ENCODE measurements around the gene CUEDC1.
A peak's percentile ranks its signal among the peaks of the same experiment; 100 is the strongest.

Gene CUEDC1

DNA sequence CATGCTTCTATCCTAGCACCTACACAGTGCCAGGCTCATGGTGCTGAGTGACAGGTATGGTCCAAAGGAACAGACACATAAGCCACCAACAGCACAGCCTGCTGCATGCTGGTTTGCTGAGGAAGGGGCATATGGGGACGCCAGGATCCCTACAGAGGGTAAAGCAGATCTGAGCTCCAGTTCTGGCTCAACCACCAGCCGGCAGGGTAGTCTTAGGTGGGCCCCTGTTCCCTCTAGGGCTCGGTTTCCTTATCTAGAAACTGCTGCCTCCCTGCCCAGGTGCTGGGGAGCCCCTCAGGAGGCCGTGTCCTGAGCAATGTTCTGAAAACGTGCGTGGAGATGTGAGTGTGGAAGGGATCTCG is 81.2 kb downstream of the CUEDC1 start:
- DNase-seq = no peak

DNA sequence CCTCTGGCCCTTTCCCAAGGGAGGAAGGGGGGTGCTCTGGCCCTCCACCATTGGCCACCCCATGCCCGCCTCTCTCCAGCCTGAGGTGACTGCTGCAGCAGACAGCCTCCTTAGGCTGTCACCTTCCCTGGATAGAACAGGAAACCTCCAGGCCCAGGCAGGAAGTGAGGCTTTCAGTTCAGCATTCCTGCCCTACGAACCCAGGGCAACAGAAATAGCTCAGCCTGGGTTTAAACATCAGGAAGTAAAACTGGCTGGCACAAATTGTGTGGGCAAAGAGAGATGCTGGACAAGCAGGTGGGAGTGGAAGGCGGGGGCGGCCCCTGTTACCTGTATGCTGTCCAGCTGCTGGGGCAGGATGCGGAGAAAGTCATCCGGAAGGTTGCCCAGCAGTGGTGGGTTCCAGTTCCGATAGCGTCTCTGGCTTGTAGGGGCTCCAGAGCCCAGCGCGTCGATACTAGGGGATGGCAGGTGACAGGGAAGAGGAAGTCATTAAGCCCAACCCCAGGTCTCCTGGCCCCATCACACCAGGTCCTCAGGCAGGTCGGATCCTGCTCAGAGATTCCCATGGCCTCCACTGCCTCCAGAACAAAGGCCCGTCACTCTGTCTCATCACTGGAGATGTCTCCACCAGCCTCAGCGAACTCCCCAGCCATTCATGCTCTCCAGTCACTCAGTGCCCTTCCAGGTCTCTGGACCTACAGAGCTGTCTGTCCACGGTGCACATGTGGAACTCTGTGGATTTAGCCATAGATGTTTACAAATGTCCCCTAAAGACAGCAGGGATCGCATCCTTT is 81.8 kb downstream of the CUEDC1 start:
- no peak for DNase-seq

DNA sequence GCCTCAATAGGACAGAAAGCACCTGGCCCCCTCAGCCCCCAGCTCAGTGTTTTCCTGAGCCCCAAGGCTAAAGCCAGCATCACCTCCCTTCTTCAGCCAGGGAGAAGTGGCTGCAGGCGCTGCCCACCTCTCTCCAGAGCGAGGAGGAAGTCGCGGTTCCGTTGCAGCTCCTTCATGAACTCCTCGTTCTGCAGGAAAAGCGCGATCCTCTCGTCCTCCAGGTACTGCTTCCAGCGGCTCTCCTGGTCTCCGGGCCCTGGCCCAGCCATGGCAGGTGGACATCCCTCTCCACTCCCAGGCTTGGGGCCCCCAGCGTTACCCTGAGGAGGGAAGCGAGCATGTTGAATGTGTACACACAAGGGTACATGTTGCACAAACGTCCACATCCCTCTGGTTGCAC is 82.7 kb downstream of the CUEDC1 start:
- DNase-seq = no peak

DNA sequence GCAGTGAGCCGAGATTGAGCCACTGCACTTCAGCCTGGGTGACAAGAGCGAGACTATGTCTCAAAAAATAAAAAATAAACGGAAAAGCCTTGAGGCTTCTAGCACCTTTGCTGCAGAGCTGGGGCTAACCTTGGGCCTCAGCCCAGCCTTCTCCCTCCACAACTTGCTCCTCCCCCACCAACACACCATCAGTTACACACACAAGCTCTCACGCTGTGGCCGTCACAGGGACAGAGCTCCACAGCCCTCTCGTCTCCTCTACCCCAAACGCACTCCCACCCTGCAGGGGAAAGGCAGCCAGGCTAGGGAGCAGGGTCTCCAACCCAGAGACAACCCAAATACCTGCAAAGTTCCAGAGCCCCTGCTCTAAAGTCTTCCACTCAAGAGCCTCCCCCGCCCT is 83.3 kb downstream of the CUEDC1 start:
- no peak for DNase-seq

DNA sequence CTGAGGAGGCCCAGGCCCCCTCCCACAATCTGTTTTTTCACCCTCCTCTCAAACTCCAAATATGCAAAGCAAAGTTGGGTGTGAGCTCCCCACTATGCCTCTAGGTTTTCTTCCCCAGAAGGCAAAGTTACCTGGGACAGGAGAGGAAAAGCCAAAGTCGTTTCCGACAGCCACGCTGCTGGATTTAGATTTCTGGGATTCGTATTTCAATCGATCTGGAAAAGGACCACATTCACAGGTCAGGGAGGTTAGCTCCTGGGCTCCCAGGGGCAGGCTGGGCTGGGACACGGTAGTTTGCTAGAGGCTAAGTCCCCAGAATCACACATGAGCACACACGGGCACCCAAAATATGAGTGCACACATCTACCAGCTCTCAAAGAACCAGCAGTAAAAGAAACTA is 84.1 kb downstream of the CUEDC1 start:
- DNase-seq = no peak

DNA sequence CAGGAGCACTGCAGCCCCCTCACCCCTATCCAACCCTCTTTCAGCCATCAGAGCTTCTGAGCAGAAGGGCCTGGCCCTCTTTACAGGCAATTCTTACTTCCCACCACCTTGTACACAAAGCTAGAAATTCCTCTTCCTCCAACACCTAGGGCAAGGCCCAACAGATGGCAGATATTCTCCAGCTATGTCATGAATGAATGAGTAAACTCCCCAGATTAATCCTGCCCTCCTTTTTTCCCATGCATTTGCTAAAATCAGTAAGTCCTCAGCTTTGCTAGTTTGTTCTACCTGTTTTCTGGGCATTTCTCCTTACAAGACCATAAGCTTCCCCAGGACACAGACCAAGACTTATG is 85.0 kb downstream of the CUEDC1 start:
- no peak for DNase-seq

DNA sequence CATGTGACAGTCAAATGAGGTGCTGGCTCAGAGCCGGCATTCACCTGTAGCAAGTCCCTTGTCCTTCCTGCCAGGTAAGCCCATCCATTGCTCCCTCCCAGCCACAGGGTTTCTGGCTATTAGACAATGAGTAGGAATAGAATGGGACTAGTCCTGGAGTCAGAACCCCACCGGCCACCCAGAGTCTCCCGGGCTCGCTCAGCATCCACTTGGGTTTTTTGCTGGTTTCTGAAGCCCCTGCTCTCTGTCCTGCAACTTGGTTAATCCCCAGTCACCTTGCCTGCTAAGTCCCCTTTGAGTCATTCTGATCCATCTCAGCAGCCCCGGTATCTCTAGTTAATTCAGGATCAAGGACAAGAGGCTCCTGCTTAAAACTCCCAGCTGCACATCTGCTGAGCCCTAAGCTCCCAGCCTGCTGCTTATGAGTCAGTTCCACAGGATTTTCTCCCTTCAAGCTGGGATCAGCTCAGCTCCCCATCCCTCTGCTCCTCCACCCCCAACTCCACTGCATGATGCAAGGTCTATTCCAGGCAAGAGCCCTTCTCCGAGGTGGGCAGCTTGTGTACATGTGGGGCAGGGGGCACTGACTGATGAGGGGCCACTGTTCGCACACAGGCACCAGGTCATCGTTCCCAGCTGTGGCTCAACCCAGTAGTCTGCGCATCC is 85.5 kb downstream of the CUEDC1 start:
- no peak for DNase-seq

DNA sequence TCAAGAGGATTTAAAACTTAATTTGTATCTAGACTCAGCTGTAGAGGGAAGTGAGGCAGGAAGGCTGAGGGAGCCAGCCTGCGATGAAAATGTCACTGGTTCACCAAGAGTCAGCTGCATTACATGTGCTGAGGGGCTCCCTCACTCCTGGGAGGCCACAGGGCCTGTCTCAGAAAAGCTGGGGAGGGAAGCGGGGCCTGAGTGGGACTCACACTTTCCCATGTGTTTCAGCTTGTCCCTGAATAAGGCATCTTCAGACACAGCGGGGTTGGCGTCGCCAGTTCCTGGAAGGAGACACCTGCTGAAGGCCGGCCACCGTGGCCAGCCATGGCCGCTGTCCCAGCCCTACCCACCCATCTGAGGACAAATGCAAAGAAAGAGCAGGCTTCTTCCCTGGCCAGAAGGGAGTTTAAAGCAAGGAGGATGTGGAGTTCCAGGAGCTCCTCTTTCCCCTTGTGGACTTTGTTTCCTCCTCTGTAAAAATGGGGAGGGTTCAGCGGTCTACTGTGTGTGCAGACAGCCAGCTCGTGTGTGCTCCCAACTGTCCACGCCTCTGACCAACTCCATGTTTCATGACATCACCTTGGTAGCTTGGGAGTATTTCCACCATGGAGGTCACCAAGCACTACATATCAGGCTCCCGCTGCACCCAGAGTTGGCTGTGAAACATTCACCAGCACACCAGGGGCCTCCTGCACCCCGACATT is 86.1 kb downstream of the CUEDC1 start:
- DNase-seq = no peak

DNA sequence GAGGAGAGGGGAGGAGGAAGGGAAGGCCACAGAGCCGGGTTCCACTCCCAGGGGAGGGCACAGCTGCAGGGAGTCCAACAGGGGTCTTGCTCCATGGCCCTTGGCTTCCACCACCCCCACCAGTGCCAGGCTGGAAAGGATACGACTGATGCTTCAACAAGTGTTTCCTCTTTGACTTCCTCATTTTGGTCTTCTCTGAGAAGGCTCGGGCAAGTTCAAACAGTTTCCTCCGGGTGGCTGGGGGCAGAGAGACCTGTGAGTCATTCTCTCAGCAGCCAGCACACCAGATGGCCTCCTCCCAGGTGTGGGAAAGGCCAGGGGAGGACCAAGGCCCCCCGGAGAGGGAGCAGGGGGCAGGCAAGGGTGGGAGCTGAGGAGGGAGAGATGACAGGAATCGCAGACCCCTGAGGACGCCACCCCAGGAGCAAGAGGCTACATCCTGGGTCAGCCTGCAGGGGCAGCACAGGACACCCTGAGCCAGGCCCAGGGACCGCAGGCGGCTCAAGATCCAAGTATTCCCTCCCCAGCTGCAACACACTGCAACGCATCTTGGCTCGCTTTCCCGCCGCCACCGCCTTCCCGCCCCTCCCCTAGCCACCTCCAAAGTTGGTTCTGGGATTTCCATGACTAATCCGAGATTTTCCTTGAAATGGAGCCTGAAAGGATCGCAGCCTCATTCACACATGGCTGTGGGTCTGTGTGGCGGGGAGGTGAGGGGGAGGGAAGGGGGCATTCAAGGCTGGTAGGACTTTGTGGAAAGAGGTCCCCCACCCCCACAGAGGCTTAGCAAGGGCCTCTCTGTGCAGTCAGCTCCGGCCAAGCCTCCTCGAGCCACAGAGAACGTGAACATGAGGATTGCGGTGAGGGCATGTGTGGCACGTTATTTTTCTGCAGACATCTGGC is 87.0 kb downstream of the CUEDC1 start:
- DNase-seq = peak; percentile 42

DNA sequence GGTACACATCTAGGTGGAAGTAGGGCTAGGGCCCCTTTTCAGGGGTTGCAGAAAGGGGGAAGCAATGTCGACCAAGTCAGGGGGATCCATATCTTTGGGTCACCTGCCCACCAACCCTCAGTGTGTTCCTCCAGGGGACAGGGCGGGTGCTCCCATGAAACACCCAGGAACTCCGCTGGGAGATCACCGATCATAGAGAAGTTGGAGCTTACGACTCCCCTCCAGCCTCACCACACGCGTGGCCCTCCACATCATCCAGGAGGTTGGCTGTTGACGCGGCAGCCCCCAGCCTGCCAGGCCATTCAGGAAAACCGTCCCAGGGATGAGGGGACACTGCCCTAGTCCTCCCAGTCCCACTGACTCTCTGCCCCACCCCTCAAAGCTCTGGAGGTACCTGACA is 88.1 kb downstream of the CUEDC1 start:
- DNase-seq = no peak

DNA sequence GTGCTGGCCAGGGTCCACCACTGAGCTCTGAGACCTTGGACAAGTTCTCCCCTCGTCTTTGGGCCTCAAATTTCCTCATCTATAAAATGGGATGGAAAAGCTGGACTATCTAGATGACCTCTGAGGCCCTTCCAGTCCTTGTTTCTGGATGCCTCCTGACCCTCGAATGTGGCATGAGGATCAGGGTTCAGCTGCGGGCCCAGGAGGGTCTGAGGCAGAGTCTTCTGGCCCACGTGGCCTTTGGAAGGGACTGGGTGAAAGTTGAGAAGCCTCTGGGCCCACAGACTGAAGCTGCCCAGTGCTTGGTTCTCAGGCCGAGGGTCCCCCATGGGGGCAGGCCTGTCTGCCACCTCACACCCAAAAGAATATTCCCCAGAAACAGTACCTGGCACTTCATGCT is 88.5 kb downstream of the CUEDC1 start:
- no peak for DNase-seq

DNA sequence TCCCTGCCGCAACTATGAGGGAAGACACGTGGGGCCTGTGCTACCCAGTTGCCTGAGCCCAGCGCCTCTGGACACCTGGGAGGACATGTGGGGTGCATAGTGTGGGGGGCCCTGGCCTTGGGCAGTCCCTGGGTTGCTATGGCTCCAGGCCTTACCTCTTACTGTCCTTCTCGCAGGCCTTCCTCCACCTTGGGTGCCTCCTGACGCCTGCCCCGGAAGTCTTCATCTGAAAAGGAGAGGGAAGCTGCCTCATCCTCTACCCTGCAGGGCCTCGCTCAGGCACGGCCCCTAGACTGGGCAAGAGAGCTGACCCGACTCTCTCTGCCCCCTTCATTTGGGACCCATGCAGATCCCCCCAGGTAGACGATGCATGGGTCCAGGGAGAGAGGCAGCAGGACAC is 88.9 kb downstream of the CUEDC1 start:
- DNase-seq = no peak

DNA sequence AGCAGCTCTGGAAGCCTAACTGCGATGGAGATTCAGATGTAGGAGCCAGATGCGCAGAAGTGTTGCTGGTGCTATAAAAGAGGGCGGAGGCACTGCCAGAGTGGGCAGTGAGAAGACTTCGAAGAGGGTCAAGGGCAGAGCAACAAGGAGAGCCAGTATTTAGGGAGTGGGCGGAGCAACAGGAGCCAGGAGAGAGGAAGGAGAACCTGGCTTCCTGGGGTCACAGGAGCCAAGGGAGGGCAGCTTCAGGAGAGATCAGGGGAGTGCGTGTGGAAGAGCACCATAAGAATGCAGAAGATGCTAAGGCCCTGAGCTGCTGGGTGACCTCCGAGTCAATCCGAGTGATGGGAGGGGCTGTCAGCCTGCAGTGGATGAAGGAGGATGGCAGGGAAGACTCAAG is 90.9 kb downstream of the CUEDC1 start:
- no peak for DNase-seq

DNA sequence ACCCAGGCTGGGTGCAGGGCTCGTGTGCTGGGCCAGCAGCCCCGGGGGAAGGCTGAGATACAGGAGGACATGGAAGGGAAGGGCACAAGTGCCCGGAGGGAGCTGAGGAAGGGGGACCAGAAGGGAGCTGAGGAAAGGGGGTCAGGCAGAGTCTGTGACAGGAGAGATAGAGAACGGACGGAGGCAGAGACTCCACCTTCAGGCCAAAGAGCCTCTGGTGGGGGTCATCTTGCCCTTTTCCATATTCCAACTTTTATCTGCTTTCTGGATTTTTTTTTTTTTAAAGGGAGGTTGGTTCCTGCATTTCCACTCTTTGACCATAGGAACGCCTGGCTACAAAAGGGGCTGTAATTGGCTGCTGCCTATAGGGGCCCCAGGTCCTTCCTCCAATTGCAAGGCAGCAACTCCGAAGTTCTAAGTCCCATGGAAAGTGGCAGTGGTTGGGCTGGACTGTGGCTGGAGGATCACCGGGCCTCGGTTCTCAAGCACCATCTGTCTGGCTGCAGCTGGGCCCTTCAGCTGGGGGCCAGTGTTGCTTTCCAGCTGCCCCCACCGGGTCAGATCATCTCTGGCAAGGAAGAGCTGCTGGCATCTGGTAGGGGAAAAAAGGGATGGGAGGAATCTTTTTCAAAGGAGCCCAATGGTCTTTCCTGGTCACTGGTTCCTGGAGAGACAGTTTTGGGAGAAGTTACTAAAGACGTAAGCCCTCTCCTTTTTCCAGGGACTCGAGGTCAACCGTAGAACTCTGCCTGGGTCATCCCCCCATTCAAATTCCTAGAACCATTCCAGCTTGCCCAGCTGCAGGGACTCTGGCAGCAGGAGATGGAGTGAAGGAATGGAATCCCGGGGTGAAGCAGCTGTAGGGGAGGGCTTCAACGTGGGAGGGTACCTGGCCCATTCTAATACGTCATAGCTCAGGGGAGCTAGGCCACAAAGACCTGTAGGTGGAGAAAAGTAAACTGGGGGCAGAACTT is 92.2 kb downstream of the CUEDC1 start:
- DNase-seq = no peak

DNA sequence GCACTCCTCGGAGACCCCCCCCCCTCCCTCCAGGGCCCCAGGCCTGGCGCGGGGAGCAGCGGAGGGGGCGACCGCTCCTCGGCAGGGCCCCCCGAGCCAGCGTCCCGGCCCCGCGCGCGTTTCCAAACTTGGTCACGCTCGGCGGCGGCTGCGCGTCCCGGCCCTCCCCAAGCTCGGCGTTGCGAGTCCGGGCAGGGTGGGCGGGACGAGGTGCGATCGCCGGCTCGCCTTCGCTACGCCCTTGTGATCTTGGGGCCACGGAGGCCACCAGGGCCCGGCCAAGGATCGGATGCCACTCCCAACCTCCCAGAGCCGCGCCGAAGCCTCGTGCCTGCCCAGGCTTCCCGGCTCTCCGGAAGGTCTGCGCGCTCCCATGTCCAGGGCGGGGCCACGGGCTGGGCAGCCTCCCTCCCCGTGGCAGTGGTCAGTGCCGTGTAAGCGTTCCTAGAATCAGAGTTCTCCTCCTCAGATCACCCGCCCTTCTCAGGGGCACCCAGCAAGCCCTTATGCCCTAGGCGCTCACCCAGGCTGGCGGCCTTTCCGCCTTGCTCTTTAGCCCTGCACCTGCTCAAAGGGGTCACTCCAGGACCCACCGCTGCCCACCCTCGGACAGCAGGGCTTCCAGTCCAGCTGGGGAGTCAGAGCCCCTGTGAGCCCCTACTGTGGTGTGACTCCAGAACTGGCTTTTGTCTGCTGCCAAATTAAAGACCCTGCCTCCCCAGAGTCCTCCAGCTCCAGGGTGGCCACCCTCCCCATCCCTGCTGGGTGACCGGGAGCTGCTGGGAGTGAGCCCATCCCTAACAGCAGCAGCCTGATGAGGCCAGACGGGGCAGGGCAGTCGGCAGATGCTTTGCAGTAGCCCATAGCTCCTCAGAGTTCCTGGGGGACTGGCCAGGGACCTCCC is 93.2 kb downstream of the CUEDC1 start:
- DNase-seq = no peak

DNA sequence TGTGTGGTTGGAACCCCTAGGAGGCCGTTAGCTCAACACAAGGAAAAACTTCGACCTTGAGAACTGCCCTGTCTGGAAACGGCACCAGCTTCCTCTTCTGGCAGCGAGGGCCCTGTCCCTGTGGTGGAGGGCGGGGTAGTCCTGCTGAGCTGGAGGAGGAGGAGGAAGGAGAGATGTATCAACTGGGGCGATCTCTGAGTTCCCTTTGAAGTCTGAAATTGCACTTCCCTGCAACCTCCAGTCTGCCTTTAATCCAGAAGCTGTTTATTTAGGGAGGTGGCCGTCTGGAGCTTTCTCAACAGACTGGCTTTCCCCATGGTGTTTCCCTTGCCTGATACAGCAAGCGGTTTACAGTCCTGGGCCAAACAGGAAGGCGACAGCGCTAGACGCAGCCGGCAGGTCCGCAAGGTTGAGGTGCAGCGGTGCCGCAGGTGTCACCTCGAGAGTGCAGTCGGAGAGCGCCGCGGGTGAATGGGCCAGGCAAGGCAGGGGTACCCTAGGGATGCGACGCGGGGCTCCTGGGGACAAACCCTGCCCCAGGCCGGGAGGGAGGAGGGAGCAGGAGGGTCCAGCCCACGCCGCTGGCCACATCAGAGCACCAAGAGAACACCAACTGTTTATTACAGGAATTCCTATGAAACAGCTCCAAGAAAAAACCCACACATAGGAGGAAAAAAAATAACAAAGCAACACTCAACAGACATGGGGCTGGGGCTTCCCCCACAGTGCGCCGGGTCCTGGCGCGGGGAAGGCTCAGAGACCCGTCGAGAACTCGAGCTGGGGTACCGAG is 94.0 kb downstream of the CUEDC1 start:
- peak; percentile 63 for DNase-seq

DNA sequence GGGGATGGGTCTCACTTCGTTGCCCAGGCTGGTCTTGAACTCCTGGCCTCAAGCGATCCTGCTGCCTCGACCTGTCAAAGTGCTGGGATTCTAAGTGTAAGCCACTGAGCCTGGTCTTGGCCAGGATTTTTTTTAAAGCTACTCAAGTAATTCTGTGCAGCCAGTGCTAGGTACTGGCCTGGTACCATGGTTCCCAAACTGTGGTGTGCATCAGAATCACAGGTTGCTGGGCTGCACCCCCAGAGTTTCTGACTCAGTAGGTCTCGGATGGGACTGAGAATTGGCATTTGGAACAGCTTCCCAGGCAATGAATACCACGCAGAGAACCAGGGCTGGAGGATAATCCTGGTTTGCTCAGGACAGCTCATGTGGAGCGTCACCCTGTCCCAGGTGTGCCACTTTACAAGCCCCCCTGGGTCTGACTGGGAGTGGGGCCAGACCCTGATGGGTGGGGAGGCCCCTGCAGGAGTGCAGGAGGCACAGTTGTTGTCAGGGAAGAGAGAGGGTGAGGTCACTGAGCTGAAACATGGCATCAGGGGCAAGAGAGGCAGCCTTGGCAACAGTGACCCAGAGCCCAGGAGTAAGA is 94.7 kb downstream of the CUEDC1 start:
- DNase-seq = no peak

DNA sequence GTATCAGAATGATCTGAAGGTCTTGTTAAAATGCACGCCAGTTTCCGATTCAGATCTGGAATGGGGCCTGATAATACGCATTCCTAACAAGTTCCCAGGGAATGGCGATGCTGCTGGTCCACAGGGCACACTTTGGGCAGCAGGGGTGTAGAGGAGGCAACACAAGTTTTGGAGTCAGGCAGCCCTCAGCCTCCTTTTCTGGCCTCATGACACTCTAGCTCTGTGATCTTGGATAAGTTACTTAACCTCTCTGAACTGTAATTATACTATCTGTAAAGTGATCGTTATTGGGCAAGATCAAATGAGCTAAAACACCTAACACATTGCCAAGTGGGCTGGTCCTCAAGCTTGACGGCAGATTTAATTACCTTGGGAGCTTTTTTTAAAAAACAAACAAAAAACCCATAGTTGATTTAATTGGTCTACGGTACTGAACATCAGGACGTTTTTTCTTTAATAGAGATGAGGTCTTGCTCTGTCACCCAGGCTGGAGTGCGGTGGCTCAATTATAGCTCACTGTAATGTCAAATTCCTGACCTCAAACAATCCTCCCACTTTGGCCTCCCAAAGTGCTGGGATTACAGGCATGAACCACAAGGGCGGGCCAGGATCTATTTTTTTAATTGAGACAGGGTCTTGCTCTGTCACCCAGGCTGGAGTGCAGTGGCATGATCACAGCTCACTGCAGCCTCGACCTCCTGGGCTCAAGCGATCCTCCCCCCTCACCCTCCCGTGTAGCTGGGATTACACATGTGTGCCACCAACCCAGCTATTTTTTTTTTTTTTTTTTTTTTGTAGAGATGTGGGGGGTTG is 95.4 kb downstream of the CUEDC1 start:
- DNase-seq = no peak

DNA sequence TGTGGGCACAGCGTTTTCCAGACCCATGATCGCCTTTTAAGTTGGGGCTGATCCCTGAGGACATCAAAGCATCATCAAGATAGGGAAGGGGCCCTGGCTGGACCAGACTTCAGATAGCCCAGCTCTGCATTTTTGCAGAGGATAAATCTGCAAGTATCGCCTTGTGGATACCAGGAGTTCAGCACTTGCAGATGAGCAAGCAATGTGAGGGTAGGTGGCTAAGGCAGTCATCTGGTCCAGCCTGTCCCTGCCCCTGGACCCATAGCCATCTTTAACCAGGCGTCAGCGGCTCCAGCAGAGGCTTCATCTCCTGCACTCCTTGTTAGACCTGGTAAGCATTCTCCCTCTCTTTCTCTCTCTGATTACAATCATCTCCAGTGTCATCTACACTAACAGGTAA is 96.4 kb downstream of the CUEDC1 start:
- no peak for DNase-seq
